ENCODE measurements around the gene PMEPA1.

Gene PMEPA1

GRCh38 chr20:57658833-57659516, 50.8 kb downstream of the PMEPA1 start:
- DNase-seq, result peak; percentile 12 to 14

GRCh38 chr20:57658447-57658832, 51.4 kb downstream of the PMEPA1 start:
- peak in 1 of 2 experiments; percentile 15 for DNase-seq

- DNase-seq, result peak; percentile 39 to 49
Measured at GRCh38 chr20:57657535-57658446, 52.0 kb downstream of the PMEPA1 start.

- DNase-seq, result no peak
Measured at GRCh38 chr20:57656821-57657534, 52.8 kb downstream of the PMEPA1 start.

- DNase-seq, result peak; percentile 14 to 15
Measured at GRCh38 chr20:57656252-57656820, 53.5 kb downstream of the PMEPA1 start.

GRCh38 chr20:57655809-57656155, 54.0 kb downstream of the PMEPA1 start:
- DNase-seq, result peak in 1 of 2 experiments; percentile 10

- peak; percentile 14 to 15 for DNase-seq
Measured at GRCh38 chr20:57654998-57655808, 54.6 kb downstream of the PMEPA1 start.

GRCh38 chr20:57654363-57654997, 55.3 kb downstream of the PMEPA1 start:
- DNase-seq, result peak; percentile 67 to 75

GRCh38 chr20:57653910-57654309, 55.9 kb downstream of the PMEPA1 start:
- DNase-seq, result peak in 1 of 2 experiments; percentile 16

GRCh38 chr20:57653546-57653900, 56.3 kb downstream of the PMEPA1 start:
- peak; percentile 10 to 12 for DNase-seq

GRCh38 chr20:57652606-57653545, 56.9 kb downstream of the PMEPA1 start:
- DNase-seq, result peak; percentile 14 to 16

- peak in 1 of 2 experiments; percentile 10 for DNase-seq
Measured at GRCh38 chr20:57651881-57652605, 57.8 kb downstream of the PMEPA1 start.

- no peak for DNase-seq
Measured at GRCh38 chr20:57650756-57651483, 58.9 kb downstream of the PMEPA1 start.

- no peak for DNase-seq
Measured at GRCh38 chr20:57650266-57650665, 59.5 kb downstream of the PMEPA1 start.

GRCh38 chr20:57649617-57650015, 60.2 kb downstream of the PMEPA1 start:
- DNase-seq, result peak in 1 of 2 experiments; percentile 9

- DNase-seq, result peak in 1 of 2 experiments; percentile 5
Measured at GRCh38 chr20:57648878-57649616, 60.8 kb downstream of the PMEPA1 start.

GRCh38 chr20:57647933-57648785, 61.7 kb downstream of the PMEPA1 start:
- no peak for DNase-seq

All from activated T-cell treated with anti-CD3 and anti-CD28 coated beads, Interleukin-2, amount 50 U/mL, for 48 hours (primary cell).